Type B pancreatic cell (in vitro differentiated cells): ENCODE data around the gene THAP9. TPM values are rescaled to one million over a fixed set of nuclear protein-coding genes. Genes with fewer than 3 reads are reported as not detected.

ENCODE experiments used
- DNase-seq: peaks from one replicate; pipeline ENCODE4 v3.0.0; 2021; ENCODE audit warnings: mixed read lengths; ENCODE audit not compliant: unreplicated experiment; ENCODE audit errors: extremely low spot score
- H3K27ac Mint-ChIP-seq: 2 replicates; pipeline ENCODE4 v1.8.0; 2021; ENCODE audit warnings: mild to moderate bottlenecking, mixed read lengths
- H3K27me3 Mint-ChIP-seq: 2 replicates; pipeline ENCODE4 v1.8.0; 2021; ENCODE audit warnings: mixed read lengths
- H3K36me3 Mint-ChIP-seq: 2 replicates; pipeline ENCODE4 v1.8.0; 2021; ENCODE audit warnings: mixed read lengths
- H3K4me1 Mint-ChIP-seq: one replicate; pipeline ENCODE4 v1.8.0; 2021; ENCODE audit warnings: mixed read lengths; ENCODE audit not compliant: unreplicated experiment
- H3K4me3 Mint-ChIP-seq: 2 replicates; pipeline ENCODE4 v1.8.0; 2021; ENCODE audit warnings: mild to moderate bottlenecking, mixed read lengths
- H3K9me3 Mint-ChIP-seq: 2 replicates; pipeline ENCODE4 v1.8.0; 2021; ENCODE audit warnings: mixed read lengths
- total RNA-seq: library from RNA; stranded (reverse); gene quantifications from 2 replicates; pipeline ENCODE4 v1.2.1, GENCODE V29; 2021; ENCODE audit warnings: low replicate concordance
- TF ChIP-seq, protein P1 (sequence below): fragments of 200-600 bp; sonication (generic); conservative IDR thresholded peaks from 2 replicates; pipeline ENCODE4 v1.5.0; 2021; ENCODE audit warnings: antibody characterized with exemption, mild to moderate bottlenecking

Gene THAP9
- total RNA-seq, 1 donor from 2014 or later, result 8.4 TPM

GRCh38 chr4:82969414-82969813, 68.9 kb downstream of the THAP9 start:
- no peaks in the 10 kb centered on the region for H3K27me3 Mint-ChIP-seq
- no peaks in the 10 kb centered on the region for H3K4me1 Mint-ChIP-seq
- peaks cover 36% of the 10 kb centered on the region for H3K36me3 Mint-ChIP-seq
- no peak for DNase-seq
- no peak overlapping the region for H3K4me3 Mint-ChIP-seq
- TF ChIP-seq, protein P1, sequence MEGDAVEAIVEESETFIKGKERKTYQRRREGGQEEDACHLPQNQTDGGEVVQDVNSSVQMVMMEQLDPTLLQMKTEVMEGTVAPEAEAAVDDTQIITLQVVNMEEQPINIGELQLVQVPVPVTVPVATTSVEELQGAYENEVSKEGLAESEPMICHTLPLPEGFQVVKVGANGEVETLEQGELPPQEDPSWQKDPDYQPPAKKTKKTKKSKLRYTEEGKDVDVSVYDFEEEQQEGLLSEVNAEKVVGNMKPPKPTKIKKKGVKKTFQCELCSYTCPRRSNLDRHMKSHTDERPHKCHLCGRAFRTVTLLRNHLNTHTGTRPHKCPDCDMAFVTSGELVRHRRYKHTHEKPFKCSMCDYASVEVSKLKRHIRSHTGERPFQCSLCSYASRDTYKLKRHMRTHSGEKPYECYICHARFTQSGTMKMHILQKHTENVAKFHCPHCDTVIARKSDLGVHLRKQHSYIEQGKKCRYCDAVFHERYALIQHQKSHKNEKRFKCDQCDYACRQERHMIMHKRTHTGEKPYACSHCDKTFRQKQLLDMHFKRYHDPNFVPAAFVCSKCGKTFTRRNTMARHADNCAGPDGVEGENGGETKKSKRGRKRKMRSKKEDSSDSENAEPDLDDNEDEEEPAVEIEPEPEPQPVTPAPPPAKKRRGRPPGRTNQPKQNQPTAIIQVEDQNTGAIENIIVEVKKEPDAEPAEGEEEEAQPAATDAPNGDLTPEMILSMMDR, result no peak
- H3K9me3 Mint-ChIP-seq, result no peaks in the 10 kb centered on the region
- no peak overlapping the region for H3K27ac Mint-ChIP-seq

Other genes with a start within 250 kb of the THAP9 start
- gene SCD5, start 101.9 kb upstream of the THAP9 start, total RNA-seq, result 22.5 and 36.6 TPM in 2 replicates
- 233 and 295 TPM in 2 replicates for gene SEC31A, start 9.6 kb upstream of the THAP9 start, total RNA-seq
- gene LIN54, start 110.1 kb downstream of the THAP9 start, total RNA-seq, result 15.7 and 17.5 TPM in 2 replicates
- 26.0 and 34.4 TPM in 2 replicates for gene COPS4, start 134.4 kb downstream of the THAP9 start, total RNA-seq
- gene PLAC8, start 214.0 kb downstream of the THAP9 start, total RNA-seq, result 38.4 and 60.9 TPM in 2 replicates